GM23338 (cell line): Measurements from ENCODE around the gene FBXO28. TPM values are rescaled to one million over a fixed set of nuclear protein-coding genes. Genes with fewer than 3 reads are reported as not detected.

Experiments
- ATAC-seq: fragments of 200-7000 bp; cut with Tn5 transposase; 3 replicates; pipeline ENCODE4 v1.9.1; 2020
- DNase-seq: peaks from one replicate; pipeline ENCODE4 v3.0.0-alpha.2; 2015; ENCODE audit warnings: low spot score
- H2AFZ ChIP-seq: fragments of 200-600 bp; sonication (generic); 2 replicates; pipeline ENCODE4 v1.8.0; 2016; ENCODE audit warnings: antibody characterized with exemption, mild to moderate bottlenecking, moderate library complexity
- H3F3A ChIP-seq: fragments of 200-600 bp; sonication (generic); replicated peaks from 2 replicates; pipeline ENCODE4 v1.8.0; 2017; ENCODE audit warnings: antibody characterized with exemption, mixed run types, low read depth
- H3K27ac ChIP-seq: fragments of 200-600 bp; sonication (generic); 2 replicates; pipeline ENCODE4 v1.6.1; 2016; ENCODE audit warnings: low read depth
- H3K27me3 ChIP-seq: fragments of 200-600 bp; sonication (generic); 2 replicates; pipeline ENCODE4 v1.8.0; 2016; ENCODE audit warnings: mild to moderate bottlenecking, mixed run types, moderate library complexity; ENCODE audit not compliant: insufficient read depth
- H3K36me3 ChIP-seq: fragments of 200-600 bp; sonication (generic); 2 replicates; pipeline ENCODE4 v1.8.0; 2016; ENCODE audit warnings: mild to moderate bottlenecking; ENCODE audit not compliant: insufficient read depth
- H3K4me1 ChIP-seq: fragments of 200-600 bp; sonication (generic); 2 replicates; pipeline ENCODE4 v1.8.0; 2016; ENCODE audit warnings: mild to moderate bottlenecking, moderate library complexity; ENCODE audit not compliant: insufficient read depth
- H3K4me2 ChIP-seq: fragments of 200-600 bp; sonication (generic); 2 replicates; pipeline ENCODE4 v1.7.1; 2017; ENCODE audit warnings: mixed run types
- H3K4me3 ChIP-seq: fragments of 200-600 bp; sonication (generic); 2 replicates; pipeline ENCODE4 v1.6.1; 2016; ENCODE audit warnings: mixed run types
- H3K79me2 ChIP-seq: fragments of 200-600 bp; sonication (generic); replicated peaks from 2 replicates; pipeline ENCODE4 v1.8.0; 2017; ENCODE audit warnings: mild to moderate bottlenecking; ENCODE audit not compliant: insufficient read depth
- H3K9me2 ChIP-seq: fragments of 200-600 bp; sonication (generic); 2 replicates; pipeline ENCODE4 v1.8.0; 2017; ENCODE audit not compliant: insufficient read depth
- H4K20me1 ChIP-seq: fragments of 200-600 bp; sonication (generic); replicated peaks from 2 replicates; pipeline ENCODE4 v1.8.0; 2017; ENCODE audit warnings: mild to moderate bottlenecking; ENCODE audit not compliant: insufficient read depth
- H3K27ac Mint-ChIP-seq: 2 replicates; pipeline ENCODE4 v1.8.0; 2020; ENCODE audit warnings: inconsistent platforms, mild to moderate bottlenecking, moderate library complexity, mixed read lengths
- H3K27me3 Mint-ChIP-seq: 3 replicates; pipeline ENCODE4 v1.8.0; 2022; ENCODE audit warnings: low read depth, mild to moderate bottlenecking, moderate library complexity, mixed read lengths, inconsistent platforms; ENCODE audit not compliant: insufficient read depth, poor library complexity
- H3K36me3 Mint-ChIP-seq: 3 replicates; pipeline ENCODE4 v1.8.0; 2021; ENCODE audit warnings: low read depth, mild to moderate bottlenecking, inconsistent platforms, moderate library complexity, mixed read lengths
- H3K4me1 Mint-ChIP-seq: 3 replicates; pipeline ENCODE4 v1.8.0; 2020; ENCODE audit warnings: mild to moderate bottlenecking, inconsistent platforms, mixed read lengths
- H3K4me3 Mint-ChIP-seq: 3 replicates; pipeline ENCODE4 v1.8.0; 2021; ENCODE audit warnings: moderate library complexity, mild to moderate bottlenecking, inconsistent platforms, mixed read lengths
- H3K9me3 Mint-ChIP-seq: 3 replicates; pipeline ENCODE4 v1.8.0; 2020; ENCODE audit warnings: moderate library complexity, mild to moderate bottlenecking, inconsistent platforms, mixed read lengths
- CREB1 ChIP-seq: fragments of 250-450 bp; sonication (Bioruptor Pico); IDR thresholded peaks from 2 replicates; pipeline ENCODE4 v1.5.0; 2020; ENCODE audit warnings: low read depth, mild to moderate bottlenecking, moderate library complexity
- EZH2 ChIP-seq: fragments of 200-600 bp; sonication (generic); IDR thresholded peaks from one replicate; pipeline ENCODE4 v1.8.0; 2017; ENCODE audit warnings: antibody characterized with exemption, mild to moderate bottlenecking, low read depth; ENCODE audit not compliant: unreplicated experiment
- EZH2phosphoT487 ChIP-seq: fragments of 200-600 bp; sonication (generic); IDR thresholded peaks from one replicate; pipeline ENCODE4 v1.8.1; 2018; ENCODE audit warnings: antibody characterized with exemption; ENCODE audit not compliant: unreplicated experiment
- JUNB ChIP-seq: IDR thresholded peaks from one replicate; pipeline ENCODE4 v1.6.1; 2016; ENCODE audit warnings: antibody characterized with exemption; ENCODE audit not compliant: unreplicated experiment
- NANOG ChIP-seq: IDR thresholded peaks from 2 replicates; pipeline ENCODE4 v1.6.1; 2016; ENCODE audit warnings: antibody characterized with exemption, borderline replicate concordance
- POLR2AphosphoS5 ChIP-seq: IDR thresholded peaks from 2 replicates; pipeline ENCODE4 v1.6.1; 2016; ENCODE audit warnings: antibody characterized with exemption, low read depth
- STAT1 ChIP-seq: IDR thresholded peaks from one replicate; pipeline ENCODE4 v1.6.1; 2016; ENCODE audit warnings: antibody characterized with exemption; ENCODE audit not compliant: unreplicated experiment
- ZNF114 ChIP-seq: fragments of 250-450 bp; sonication (Bioruptor Pico); IDR thresholded peaks from 2 replicates; pipeline ENCODE4 v1.5.0; 2020; ENCODE audit warnings: mild to moderate bottlenecking, moderate library complexity
- ZNF331 ChIP-seq: fragments of 250-450 bp; sonication (Bioruptor Pico); IDR thresholded peaks from 2 replicates; pipeline ENCODE4 v1.5.0; 2020; ENCODE audit warnings: low read depth, mild to moderate bottlenecking, moderate library complexity
- long read RNA-seq: library from polyadenylated mRNA; unstranded; transcript quantifications from one replicate; pipeline ENCODE4 v2.0.0, GENCODE V29; 2020; ENCODE audit not compliant: unreplicated experiment
- polyA plus RNA-seq: library from polyadenylated mRNA; unstranded; fragments of >200 nt; fragmentation: Nextera tagmentation; extraction: Ambion mirVana; gene quantifications from 2 replicates; pipeline ENCODE4 v1.2.1, GENCODE V29; 2016
- total RNA-seq: library from RNA; depleted of rRNA; stranded (reverse); fragments of >200 nt; shearing (Covaris generic); gene quantifications from 2 replicates; pipeline ENCODE4 v1.2.3, GENCODE V29; 2014; rRNA removed
- TF ChIP-seq, protein P1 (sequence below), 2 experiments: fragments of 200-600 bp in 1 of 2; sonication (generic) in 1 of 2; conservative IDR thresholded peaks; 2 replicates each; pipeline versions ENCODE4 v1.5.1 to v1.6.1; 2016 to 2017; ENCODE audit warnings: antibody characterized with exemption in 2 of 2, low read depth in 2 of 2, mild to moderate bottlenecking in 2 of 2, moderate library complexity in 1 of 2
- TF ChIP-seq, protein P2 (sequence below): IDR thresholded peaks from one replicate; pipeline ENCODE4 v1.6.1; 2018; ENCODE audit warnings: antibody characterized with exemption; ENCODE audit not compliant: unreplicated experiment
- TF ChIP-seq, protein P3 (sequence below): IDR thresholded peaks from 2 replicates; pipeline ENCODE4 v1.6.1; 2016; ENCODE audit warnings: antibody characterized with exemption

The FBXO28 gene, protein sequence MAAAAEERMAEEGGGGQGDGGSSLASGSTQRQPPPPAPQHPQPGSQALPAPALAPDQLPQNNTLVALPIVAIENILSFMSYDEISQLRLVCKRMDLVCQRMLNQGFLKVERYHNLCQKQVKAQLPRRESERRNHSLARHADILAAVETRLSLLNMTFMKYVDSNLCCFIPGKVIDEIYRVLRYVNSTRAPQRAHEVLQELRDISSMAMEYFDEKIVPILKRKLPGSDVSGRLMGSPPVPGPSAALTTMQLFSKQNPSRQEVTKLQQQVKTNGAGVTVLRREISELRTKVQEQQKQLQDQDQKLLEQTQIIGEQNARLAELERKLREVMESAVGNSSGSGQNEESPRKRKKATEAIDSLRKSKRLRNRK
- total RNA-seq = 38.8 and 45.2 TPM in 2 replicates
- polyA plus RNA-seq = 16.9 and 18.1 TPM in 2 replicates
- long read RNA-seq, full-length matches to known transcripts = 9 of 10 reads
- long read RNA-seq, partial matches to known transcripts = 0 of 10 reads
- long read RNA-seq, other reads (novel, unspliced or antisense) = 1 of 10 reads

DNA sequence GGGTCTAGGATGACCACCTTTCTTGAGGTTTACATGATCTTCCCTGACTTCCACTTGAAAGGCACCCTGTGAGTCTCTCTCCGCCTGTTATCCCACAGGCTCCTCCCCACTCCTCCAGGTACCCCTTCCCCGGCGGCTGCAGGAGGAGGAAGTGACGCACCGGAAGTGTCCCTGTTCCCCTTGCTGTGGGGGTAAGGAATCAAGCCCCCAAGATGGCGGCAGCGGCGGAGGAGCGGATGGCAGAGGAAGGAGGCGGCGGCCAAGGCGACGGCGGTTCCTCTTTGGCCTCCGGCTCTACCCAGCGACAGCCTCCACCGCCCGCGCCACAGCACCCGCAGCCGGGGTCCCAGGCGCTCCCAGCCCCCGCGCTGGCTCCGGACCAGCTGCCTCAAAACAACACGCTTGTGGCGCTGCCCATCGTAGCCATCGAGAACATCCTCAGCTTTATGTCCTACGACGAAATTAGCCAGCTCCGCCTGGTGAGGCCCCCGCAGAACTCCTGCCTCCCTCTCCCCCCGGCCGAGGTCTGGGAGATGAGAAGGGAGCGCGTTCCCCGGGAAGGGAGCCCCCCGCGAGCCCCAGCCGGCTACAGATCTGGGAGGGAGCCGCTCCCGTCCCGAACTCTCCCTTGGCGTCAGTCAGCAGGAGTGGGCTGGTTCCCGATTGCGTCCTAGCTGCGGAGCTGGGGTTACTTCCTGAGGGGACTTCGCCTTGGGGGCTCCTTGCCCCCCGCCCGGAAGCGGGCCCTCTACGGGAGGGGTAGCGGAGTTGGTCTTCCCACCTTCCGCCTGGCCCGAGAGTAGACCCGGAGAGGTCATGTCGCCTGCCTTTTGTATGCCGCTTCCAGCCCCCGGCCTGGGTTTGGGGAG is at the start of gene FBXO28:
TSS of gene FBXO28 (plus strand) at position 194 of the 869 bp plus-strand sequence. CDS start at position 213, 19 bp downstream.
- Mint-ChIP-seq H3K36me3 (no peaks in the 10 kb centered on the region; the same call in 2 of the 3 replicates), H3K9me3 (no peaks in the 10 kb centered on the region), H3K27me3 (no peaks in the 10 kb centered on the region), H3K4me1 (peaks cover 28% of the 10 kb centered on the region), H3K4me3 (peak within 1 kb of the TSS; percentile 91), H3K27ac (peak within 1 kb of the TSS; percentile 85)
- DNase-seq = peak; percentile 98
- Histone ChIP-seq H3K4me1 (peaks cover 16% of the 10 kb centered on the region; the same call in 1 of the 2 replicates), H2AFZ (peak within 1 kb of the TSS; percentile 44), H3K9me2 (no peaks in the 10 kb centered on the region), H3K27ac (peak within 1 kb of the TSS; percentile 94), H3K79me2 (peaks cover 51% of the 10 kb centered on the region), H3K4me3 (peak within 1 kb of the TSS; percentile 84), H3F3A (peaks cover 4% of the 10 kb centered on the region; the same call in 1 of the 2 replicates), H3K27me3 (no peaks in the 10 kb centered on the region), H4K20me1 (peaks cover 15% of the 10 kb centered on the region), H3K4me2 (peak within 1 kb of the TSS; percentile 81), H3K36me3 (no peaks in the 10 kb centered on the region)
- no peak for TF ChIP-seq ZNF331
- no peak for TF ChIP-seq EZH2
- TF ChIP-seq, protein P1, sequence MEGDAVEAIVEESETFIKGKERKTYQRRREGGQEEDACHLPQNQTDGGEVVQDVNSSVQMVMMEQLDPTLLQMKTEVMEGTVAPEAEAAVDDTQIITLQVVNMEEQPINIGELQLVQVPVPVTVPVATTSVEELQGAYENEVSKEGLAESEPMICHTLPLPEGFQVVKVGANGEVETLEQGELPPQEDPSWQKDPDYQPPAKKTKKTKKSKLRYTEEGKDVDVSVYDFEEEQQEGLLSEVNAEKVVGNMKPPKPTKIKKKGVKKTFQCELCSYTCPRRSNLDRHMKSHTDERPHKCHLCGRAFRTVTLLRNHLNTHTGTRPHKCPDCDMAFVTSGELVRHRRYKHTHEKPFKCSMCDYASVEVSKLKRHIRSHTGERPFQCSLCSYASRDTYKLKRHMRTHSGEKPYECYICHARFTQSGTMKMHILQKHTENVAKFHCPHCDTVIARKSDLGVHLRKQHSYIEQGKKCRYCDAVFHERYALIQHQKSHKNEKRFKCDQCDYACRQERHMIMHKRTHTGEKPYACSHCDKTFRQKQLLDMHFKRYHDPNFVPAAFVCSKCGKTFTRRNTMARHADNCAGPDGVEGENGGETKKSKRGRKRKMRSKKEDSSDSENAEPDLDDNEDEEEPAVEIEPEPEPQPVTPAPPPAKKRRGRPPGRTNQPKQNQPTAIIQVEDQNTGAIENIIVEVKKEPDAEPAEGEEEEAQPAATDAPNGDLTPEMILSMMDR (conservative IDR thresholded peaks at IDR 0.05; ENCODE audit: low read depth in 2 of 2) = no peak
- no peak for TF ChIP-seq ZNF114
- TF ChIP-seq, protein P2, sequence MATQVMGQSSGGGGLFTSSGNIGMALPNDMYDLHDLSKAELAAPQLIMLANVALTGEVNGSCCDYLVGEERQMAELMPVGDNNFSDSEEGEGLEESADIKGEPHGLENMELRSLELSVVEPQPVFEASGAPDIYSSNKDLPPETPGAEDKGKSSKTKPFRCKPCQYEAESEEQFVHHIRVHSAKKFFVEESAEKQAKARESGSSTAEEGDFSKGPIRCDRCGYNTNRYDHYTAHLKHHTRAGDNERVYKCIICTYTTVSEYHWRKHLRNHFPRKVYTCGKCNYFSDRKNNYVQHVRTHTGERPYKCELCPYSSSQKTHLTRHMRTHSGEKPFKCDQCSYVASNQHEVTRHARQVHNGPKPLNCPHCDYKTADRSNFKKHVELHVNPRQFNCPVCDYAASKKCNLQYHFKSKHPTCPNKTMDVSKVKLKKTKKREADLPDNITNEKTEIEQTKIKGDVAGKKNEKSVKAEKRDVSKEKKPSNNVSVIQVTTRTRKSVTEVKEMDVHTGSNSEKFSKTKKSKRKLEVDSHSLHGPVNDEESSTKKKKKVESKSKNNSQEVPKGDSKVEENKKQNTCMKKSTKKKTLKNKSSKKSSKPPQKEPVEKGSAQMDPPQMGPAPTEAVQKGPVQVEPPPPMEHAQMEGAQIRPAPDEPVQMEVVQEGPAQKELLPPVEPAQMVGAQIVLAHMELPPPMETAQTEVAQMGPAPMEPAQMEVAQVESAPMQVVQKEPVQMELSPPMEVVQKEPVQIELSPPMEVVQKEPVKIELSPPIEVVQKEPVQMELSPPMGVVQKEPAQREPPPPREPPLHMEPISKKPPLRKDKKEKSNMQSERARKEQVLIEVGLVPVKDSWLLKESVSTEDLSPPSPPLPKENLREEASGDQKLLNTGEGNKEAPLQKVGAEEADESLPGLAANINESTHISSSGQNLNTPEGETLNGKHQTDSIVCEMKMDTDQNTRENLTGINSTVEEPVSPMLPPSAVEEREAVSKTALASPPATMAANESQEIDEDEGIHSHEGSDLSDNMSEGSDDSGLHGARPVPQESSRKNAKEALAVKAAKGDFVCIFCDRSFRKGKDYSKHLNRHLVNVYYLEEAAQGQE = peak; percentile 31
- TF ChIP-seq NANOG = peak; percentile 33; the same call in 1 of the 2 replicates
- TF ChIP-seq STAT1 = no peak
- TF ChIP-seq CREB1 (CRISPR knock-in tag) = peak; percentile 95
- TF ChIP-seq POLR2AphosphoS5 = peak; percentile 98
- no peak for TF ChIP-seq EZH2phosphoT487
- TF ChIP-seq, protein P3, sequence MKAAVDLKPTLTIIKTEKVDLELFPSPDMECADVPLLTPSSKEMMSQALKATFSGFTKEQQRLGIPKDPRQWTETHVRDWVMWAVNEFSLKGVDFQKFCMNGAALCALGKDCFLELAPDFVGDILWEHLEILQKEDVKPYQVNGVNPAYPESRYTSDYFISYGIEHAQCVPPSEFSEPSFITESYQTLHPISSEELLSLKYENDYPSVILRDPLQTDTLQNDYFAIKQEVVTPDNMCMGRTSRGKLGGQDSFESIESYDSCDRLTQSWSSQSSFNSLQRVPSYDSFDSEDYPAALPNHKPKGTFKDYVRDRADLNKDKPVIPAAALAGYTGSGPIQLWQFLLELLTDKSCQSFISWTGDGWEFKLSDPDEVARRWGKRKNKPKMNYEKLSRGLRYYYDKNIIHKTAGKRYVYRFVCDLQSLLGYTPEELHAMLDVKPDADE = peak; percentile 73; the same call in 1 of the 2 replicates
- no peak for TF ChIP-seq JUNB
- peak; percentile 99 for ATAC-seq
